HG02981 (cell line): ENCODE measurements around the gene LMLN.
"Not testable (repeated sequence)": the region's sequence is repeated elsewhere in the genome, so short reads cannot be mapped to it uniquely, and the experiment has no call there.

ENCODE experiments used
- ATAC-seq: cut with Tn5 transposase; IDR thresholded peaks from one replicate; pipeline ENCODE4 v1.9.1; 2021; ENCODE audit warnings: mild to moderate bottlenecking, moderate library complexity; ENCODE audit not compliant: unreplicated experiment

The LMLN gene

GRCh38 chr3:198071602-198072287 is 111.7 kb downstream of the LMLN start:
- ATAC-seq = peak; percentile 98

GRCh38 chr3:198076722-198077308 is 116.8 kb downstream of the LMLN start:
- ATAC-seq = no peak

GRCh38 chr3:198079771-198080520 is 119.9 kb downstream of the LMLN start:
- peak; percentile 18 for ATAC-seq

- peak; percentile 85 for ATAC-seq
These were observed 120.7 kb downstream of the LMLN start for GRCh38 chr3:198080521-198081384.

- ATAC-seq = no peak
These were observed 121.4 kb downstream of the LMLN start for GRCh38 chr3:198081421-198081844.

GRCh38 chr3:198082226-198082625 is 122.2 kb downstream of the LMLN start:
- not testable (repeated sequence) for ATAC-seq

GRCh38 chr3:198088421-198088955 is 128.5 kb downstream of the LMLN start:
- ATAC-seq = no peak

GRCh38 chr3:198090795-198091332 is 130.8 kb downstream of the LMLN start:
- no peak for ATAC-seq

- ATAC-seq = no peak
These were observed 132.3 kb downstream of the LMLN start for GRCh38 chr3:198092276-198092675.

- ATAC-seq = no peak
These were observed 133.2 kb downstream of the LMLN start for GRCh38 chr3:198093112-198093679.
